VCaP (cell line): ENCODE data around the gene RIT1.
A peak's percentile ranks its signal among the peaks of the same experiment; 100 is the strongest.

Experiments used
- H3K27ac ChIP-seq: fragments of 450-650 bp; 2 replicates; pipeline ENCODE4 v1.5.1; 2017
- TF ChIP-seq, protein P1 (sequence below): fragments of 450-650 bp; conservative IDR thresholded peaks from 2 replicates; pipeline ENCODE4 v1.5.1; 2017; ENCODE audit warnings: mild to moderate bottlenecking, moderate library complexity

RIT1 gene

DNA sequence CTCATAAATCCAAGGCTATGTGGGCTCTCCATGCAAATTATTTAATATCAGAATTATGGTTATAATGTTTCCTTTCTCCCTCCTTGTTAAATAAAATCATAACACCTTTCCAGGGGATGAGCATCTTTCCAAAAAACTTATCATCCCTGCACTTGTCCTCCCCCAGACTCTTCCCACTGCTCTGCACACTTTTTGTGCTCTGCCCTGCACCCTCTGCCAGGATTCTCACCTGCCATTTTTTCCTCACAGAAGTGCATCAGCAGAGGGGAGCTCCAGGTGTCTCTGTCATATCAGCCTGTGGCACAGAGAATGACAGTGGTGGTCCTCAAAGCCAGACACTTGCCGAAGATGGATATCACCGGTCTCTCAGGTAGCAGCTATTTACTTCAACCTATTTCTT lies 30.9 kb downstream of the RIT1 start:
- TF ChIP-seq, protein P1, sequence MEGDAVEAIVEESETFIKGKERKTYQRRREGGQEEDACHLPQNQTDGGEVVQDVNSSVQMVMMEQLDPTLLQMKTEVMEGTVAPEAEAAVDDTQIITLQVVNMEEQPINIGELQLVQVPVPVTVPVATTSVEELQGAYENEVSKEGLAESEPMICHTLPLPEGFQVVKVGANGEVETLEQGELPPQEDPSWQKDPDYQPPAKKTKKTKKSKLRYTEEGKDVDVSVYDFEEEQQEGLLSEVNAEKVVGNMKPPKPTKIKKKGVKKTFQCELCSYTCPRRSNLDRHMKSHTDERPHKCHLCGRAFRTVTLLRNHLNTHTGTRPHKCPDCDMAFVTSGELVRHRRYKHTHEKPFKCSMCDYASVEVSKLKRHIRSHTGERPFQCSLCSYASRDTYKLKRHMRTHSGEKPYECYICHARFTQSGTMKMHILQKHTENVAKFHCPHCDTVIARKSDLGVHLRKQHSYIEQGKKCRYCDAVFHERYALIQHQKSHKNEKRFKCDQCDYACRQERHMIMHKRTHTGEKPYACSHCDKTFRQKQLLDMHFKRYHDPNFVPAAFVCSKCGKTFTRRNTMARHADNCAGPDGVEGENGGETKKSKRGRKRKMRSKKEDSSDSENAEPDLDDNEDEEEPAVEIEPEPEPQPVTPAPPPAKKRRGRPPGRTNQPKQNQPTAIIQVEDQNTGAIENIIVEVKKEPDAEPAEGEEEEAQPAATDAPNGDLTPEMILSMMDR, result no peak

DNA sequence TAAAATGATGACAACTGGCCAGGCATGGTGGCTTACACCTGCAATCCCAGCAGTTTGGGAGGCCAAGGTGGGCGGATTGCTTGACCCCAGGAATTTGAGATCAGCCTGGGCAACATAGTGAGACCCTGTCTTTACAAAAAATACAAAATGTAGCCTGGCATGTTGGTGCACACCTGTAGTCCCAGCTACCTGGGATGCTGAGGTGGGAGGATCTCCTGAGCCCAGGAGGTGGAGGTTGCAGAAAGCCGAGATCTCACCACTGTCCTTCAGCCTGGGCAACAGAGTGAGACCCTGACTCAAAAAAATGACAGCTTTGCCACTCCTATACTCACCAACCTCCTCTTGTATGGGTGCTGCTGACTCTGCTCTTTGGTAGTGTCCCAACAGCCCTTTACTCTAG lies 33.2 kb downstream of the RIT1 start:
- TF ChIP-seq, protein P1, result no peak
- H3K27ac ChIP-seq, result no peak overlapping the region

More for the DNA sequence above, 30.9 kb downstream of the RIT1 start:
- H3K27ac ChIP-seq, result no peak overlapping the region

DNA sequence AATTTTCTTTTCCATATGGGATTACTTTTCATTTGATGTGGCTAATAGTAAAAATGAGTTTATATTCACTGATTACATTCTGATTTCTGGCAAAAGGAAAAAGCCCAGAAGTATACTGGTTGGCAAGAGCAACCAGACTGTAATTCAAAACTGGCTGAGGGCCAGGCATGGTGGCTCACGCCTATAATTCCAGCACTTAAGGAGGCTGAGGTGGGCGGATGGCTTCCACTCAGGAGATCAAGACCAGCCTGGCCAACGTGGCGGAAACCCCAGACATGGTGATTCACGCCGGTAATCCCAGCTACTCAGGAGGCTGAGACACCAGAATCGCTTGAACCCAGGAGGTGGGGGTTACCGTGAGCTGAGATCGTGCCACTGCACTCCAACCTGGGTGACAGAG lies 37.3 kb downstream of the RIT1 start:
- TF ChIP-seq, protein P1, result no peak
- no peak overlapping the region for H3K27ac ChIP-seq

DNA sequence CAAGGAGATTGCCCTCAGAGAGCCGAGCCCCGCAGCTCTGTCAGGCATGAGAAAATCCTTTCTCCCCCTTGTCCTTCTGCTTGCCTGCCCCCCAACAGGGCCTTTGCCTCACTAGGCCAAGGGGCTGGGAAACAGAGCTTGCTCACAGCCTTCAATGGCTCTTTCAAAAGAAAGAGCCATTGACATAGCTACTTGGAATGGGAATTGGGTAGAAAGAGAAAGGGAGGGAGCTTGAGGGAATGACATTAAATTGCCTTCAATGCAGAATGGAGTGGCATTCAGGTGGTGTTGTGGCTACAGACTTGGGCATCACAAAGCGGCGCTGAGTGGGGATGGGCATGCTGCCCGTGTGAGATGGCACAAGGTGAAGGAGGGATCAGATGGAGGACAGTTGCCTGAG lies 38.6 kb downstream of the RIT1 start:
- TF ChIP-seq, protein P1, result no peak
- no peak overlapping the region for H3K27ac ChIP-seq

DNA sequence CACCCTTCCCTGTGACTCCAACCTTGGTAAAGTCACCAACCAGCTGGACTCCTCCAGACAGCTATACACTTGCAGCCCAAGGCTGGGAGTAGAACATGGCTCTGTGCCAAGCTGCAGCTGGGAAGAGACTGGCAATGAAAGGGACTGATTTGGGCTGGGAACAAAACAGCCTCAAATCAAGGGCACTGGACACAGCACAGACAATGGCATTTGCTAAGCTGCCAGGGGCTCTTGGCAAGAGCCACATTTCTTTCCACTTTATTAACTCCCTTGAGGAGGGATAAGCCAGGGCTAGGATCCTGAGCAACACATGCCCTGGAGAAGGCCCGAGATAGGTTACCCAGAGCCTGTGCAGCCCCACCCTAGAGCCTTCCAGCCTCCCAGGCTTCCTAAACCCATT lies 39.8 kb downstream of the RIT1 start:
- TF ChIP-seq, protein P1, result no peak

DNA sequence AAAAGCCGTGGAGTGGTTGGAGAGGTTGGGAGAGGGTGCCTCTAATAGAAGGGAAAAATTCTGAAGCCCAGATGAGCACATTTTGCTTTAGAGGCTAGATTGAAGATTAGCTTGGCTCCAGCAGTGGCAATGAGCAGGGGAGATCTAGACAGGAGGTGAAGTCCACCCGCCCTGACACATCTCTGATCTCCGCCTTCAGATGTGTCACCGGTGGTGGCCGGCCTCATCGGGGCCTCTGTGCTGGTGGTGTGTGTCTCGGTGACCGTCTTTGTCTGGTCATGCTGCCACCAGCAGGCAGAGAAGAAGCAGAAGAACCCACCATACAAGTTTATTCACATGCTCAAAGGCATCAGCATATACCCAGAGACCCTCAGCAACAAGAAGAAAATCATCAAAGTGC lies 43.4 kb downstream of the RIT1 start:
- TF ChIP-seq, protein P1, result no peak
- no peak overlapping the region for H3K27ac ChIP-seq

More for the DNA sequence above, 39.8 kb downstream of the RIT1 start:
- H3K27ac ChIP-seq, result peak overlapping the region; percentile 19; the same call in 1 of the 2 replicates

DNA sequence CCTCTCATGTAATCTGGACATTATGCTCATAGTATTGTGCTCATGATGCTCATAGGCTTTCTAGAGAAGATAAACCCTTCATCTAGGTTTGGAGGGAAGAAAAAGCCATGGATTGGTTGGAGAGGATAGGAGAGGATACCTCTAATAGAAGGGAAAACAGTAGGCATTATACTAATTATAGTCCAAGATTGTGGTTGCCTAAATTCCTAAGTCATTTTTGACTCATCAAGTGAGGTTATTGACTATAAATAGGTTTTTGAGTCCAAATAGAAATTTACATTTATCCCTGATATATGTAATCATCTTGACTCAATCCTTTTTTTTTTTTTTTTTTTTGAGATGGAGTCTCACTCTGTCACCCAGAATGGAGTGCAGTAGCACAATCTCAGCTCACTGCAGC lies 46.8 kb downstream of the RIT1 start:
- H3K27ac ChIP-seq, result no peak overlapping the region
- TF ChIP-seq, protein P1, result no peak

DNA sequence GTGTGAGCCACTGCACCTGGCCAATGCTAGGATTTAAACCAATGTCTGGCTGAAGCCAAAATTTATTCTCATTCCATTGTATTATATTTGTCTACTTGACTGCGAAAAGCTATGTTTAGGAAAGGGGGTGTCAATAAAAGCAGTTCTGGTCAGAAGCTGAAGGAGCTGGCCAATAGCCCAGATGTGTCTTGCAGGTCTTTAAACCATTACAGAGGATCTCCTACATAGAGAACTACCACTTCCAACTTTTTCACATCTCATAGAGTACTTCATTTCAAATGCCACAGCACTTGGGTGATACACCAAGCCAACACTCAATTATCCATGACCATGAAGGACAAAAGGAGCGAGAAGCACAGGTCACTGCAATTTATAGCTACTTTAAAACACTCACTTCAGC lies 49.3 kb downstream of the RIT1 start:
- H3K27ac ChIP-seq, result no peak overlapping the region
- TF ChIP-seq, protein P1, result no peak
